Testis (tissue), 3 donors: Measurements from ENCODE around the gene PDE6H. TPM values are rescaled to one million over a fixed set of nuclear protein-coding genes. Genes with fewer than 3 reads are reported as not detected.

Source experiments
- DNase-seq: peaks from one replicate; pipeline ENCODE4 v3.0.0-alpha.2; 2019
- H3K27ac ChIP-seq, 2 donors: fragments of 200-600 bp; sonication (generic); one replicate each; pipeline ENCODE4 v1.5.1; 2019
- H3K27me3 ChIP-seq: fragments of 200-600 bp; sonication (generic); one replicate; pipeline ENCODE4 v1.5.1; 2019
- H3K36me3 ChIP-seq: fragments of 200-600 bp; sonication (generic); one replicate; pipeline ENCODE4 v1.5.1; 2017; ENCODE audit warnings: low read depth; ENCODE audit errors: missing control alignments
- H3K4me1 ChIP-seq: fragments of 200-600 bp; sonication (generic); one replicate; pipeline ENCODE4 v1.5.1; 2019
- H3K4me3 ChIP-seq, 2 donors: fragments of 200-600 bp; sonication (generic); one replicate each; pipeline ENCODE4 v1.5.1; 2017 to 2019
- H3K9me3 ChIP-seq: fragments of 200-600 bp; sonication (generic); one replicate; pipeline ENCODE4 v1.5.1; 2017
- CTCF ChIP-seq, 3 experiments: fragments of 450-650 bp in 2 of 3; fragments of 200-600 bp in 1 of 3; sonication (generic) in 1 of 3; IDR thresholded peaks; one replicate each; pipeline ENCODE4 v1.5.1; 2016 to 2019; ENCODE audit warnings: antibody characterized with exemption in 3 of 3, mild to moderate bottlenecking in 2 of 3, moderate library complexity in 1 of 3
- POLR2A ChIP-seq: fragments of 450-650 bp; IDR thresholded peaks from one replicate; pipeline ENCODE4 v1.6.1; 2017; ENCODE audit warnings: antibody characterized with exemption, mild to moderate bottlenecking, moderate library complexity
- WGBS, 2 donors: methylation state at CpG; one replicate each; pipeline ENCODE4 v1.1.5; 2018; 5-methylcytosine and 5-hydroxymethylcytosine counted together
- intact Hi-C: fragments of 100-400 bp; cut with DNase I; formaldehyde crosslinking; loops from one replicate; pipeline ENCODE4 v1.15.1; 2023; ENCODE audit warnings: low total_unique reads
- polyA plus RNA-seq: library from polyadenylated mRNA; stranded (reverse); fragments of 350-450 nt; fragmentation: Illumina TruSeq; extraction: RNeasy Lipid Tissue Mini Kit (QIAGEN cat#74804); gene quantifications from one replicate; pipeline ENCODE4 v1.2.3, GENCODE V29; 2014; ENCODE audit warnings: low read depth, low replicate concordance; ENCODE audit not compliant: insufficient read depth
- total RNA-seq, 2 donors: library from RNA; depleted of rRNA; stranded (reverse); fragments of >200 nt; gene quantifications; one replicate each; pipeline ENCODE4 v1.2.3, GENCODE V29; 2016

The PDE6H gene
- total and polyA plus RNA-seq, 3 donors from 2014 or later, result not detected

GRCh38 chr12:14995583-14996425, 23.0 kb downstream of the PDE6H start:
- no peaks in the 10 kb centered on the region for H3K36me3 ChIP-seq
- DNase-seq, result no peak
- no peak overlapping the region for H3K27ac ChIP-seq
- H3K4me3 ChIP-seq, result no peak overlapping the region
- intact Hi-C loops, result no loop called here
- peak; percentile 26 to 50 (median 41) for TF ChIP-seq CTCF (IDR thresholded peaks at IDR 0.05)
- no peak for TF ChIP-seq POLR2A
- no peaks in the 10 kb centered on the region for H3K9me3 ChIP-seq
- H3K27me3 ChIP-seq, result no peaks in the 10 kb centered on the region
- 89 to 92% methylated on average over 3 of the region's 3 CpGs for WGBS, 2 donors
- H3K4me1 ChIP-seq, result peaks cover 4% of the 10 kb centered on the region

DNA sequence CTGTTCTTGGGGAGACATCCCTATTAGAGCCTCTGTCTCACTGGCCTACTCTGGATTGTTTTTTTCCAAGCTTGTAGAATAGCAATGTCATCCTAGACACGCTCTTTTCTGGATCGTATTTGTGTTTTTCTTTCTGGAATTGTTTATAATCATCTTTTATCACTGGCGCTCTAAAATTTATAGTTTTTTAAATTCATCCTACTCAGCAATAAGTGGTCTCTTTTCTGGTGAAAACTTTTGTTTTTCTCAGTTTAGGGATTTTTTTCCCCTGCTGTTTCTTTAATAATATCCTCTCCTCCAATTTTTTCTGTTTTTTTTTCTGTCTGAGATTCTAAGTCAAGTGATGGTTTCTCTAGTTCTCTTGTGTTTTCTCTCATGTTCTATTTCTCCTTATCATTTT, 25.2 kb downstream of the PDE6H start:
- Histone ChIP-seq H3K27me3 (no peaks in the 10 kb centered on the region), H3K4me1 (peaks cover 4% of the 10 kb centered on the region), H3K36me3 (no peaks in the 10 kb centered on the region), H3K4me3 (no peak overlapping the region), H3K9me3 (no peaks in the 10 kb centered on the region), H3K27ac (no peak overlapping the region)
- TF ChIP-seq POLR2A (no peak), CTCF (IDR thresholded peaks at IDR 0.05) (no peak)
- WGBS, 2 donors, result 85 to 88% methylated on average over 3 of the region's 3 CpGs
- DNase-seq, result no peak
- intact Hi-C loops, result no loop called here

- Histone ChIP-seq H3K4me1 (peaks cover 4% of the 10 kb centered on the region), H3K9me3 (no peaks in the 10 kb centered on the region), H3K36me3 (no peaks in the 10 kb centered on the region), H3K27me3 (no peaks in the 10 kb centered on the region), H3K27ac (no peak overlapping the region), H3K4me3 (no peak overlapping the region)
- intact Hi-C loops, result no loop called here
- no peak for TF ChIP-seq CTCF (IDR thresholded peaks at IDR 0.05)
- no peak for TF ChIP-seq POLR2A
- DNase-seq, result no peak
- 91 to 96% methylated on average over 2 of the region's 2 CpGs for WGBS, 2 donors
Observed at GRCh38 chr12:14999021-14999694, 26.3 kb downstream of the PDE6H start.

- TF ChIP-seq POLR2A, result no peak
- TF ChIP-seq CTCF (IDR thresholded peaks at IDR 0.05), result no peak
- no peak overlapping the region for H3K27ac ChIP-seq
Observed at GRCh38 chr12:14999695-15000365, 27.0 kb downstream of the PDE6H start.

More at GRCh38 chr12:14999695-15000365, 27.0 kb downstream of the PDE6H start:
- H3K4me1 ChIP-seq, result peaks cover 4% of the 10 kb centered on the region
- no peak overlapping the region for H3K4me3 ChIP-seq
- intact Hi-C loops, result no loop called here
- H3K36me3 ChIP-seq, result no peaks in the 10 kb centered on the region
- H3K9me3 ChIP-seq, result no peaks in the 10 kb centered on the region
- H3K27me3 ChIP-seq, result no peaks in the 10 kb centered on the region
- peak; percentile 17 for DNase-seq
- WGBS, 2 donors, result 81 to 83% methylated on average over 2 of the region's 2 CpGs
